Measurements from ENCODE around the gene AHCYL1. TPM values are rescaled to one million over a fixed set of nuclear protein-coding genes. Genes with fewer than 3 reads are reported as not detected.

The AHCYL1 gene
- total and polyA plus RNA-seq, 8 donors, result 29.8 to 85.5 (median 50.1) TPM

DNA sequence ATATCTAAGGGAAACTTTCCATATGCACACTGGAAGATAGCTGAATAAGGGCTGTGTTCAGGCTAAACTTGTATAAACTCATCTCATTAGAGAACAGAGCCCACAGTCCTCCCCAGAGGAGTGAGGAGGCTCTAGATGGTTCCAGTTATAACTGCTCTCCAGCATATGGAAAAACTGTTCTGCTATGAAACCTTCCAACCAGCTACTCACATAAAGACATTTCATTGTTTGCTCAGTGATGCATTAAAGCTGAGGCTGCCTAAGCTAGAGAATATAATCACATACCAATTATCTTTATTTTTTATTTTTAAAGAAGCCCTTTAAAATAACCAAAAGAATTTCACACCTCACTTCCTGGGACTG is 13.3 kb downstream of the AHCYL1 start:
- TF ChIP-seq, protein P1, sequence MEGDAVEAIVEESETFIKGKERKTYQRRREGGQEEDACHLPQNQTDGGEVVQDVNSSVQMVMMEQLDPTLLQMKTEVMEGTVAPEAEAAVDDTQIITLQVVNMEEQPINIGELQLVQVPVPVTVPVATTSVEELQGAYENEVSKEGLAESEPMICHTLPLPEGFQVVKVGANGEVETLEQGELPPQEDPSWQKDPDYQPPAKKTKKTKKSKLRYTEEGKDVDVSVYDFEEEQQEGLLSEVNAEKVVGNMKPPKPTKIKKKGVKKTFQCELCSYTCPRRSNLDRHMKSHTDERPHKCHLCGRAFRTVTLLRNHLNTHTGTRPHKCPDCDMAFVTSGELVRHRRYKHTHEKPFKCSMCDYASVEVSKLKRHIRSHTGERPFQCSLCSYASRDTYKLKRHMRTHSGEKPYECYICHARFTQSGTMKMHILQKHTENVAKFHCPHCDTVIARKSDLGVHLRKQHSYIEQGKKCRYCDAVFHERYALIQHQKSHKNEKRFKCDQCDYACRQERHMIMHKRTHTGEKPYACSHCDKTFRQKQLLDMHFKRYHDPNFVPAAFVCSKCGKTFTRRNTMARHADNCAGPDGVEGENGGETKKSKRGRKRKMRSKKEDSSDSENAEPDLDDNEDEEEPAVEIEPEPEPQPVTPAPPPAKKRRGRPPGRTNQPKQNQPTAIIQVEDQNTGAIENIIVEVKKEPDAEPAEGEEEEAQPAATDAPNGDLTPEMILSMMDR (IDR thresholded peaks at IDR 0.05), result no peak
- Histone ChIP-seq H3K4me3 (no peak overlapping the region), H3K9me3 (no peaks in the 10 kb centered on the region), H3K27ac (no peak overlapping the region), H3K36me3 (no peaks in the 10 kb centered on the region), H3K27me3 (no peaks in the 10 kb centered on the region), H3K4me1 (peaks cover 24 to 32% (median 30%) of the 10 kb centered on the region in 3 donors)
- intact Hi-C loops (cut with DNase I), result no loop called here
- DNase-seq, result no peak
- peak in 2 of 4 donors; percentile 16 to 22 for ATAC-seq
- FAIRE-seq, result no peak

DNA sequence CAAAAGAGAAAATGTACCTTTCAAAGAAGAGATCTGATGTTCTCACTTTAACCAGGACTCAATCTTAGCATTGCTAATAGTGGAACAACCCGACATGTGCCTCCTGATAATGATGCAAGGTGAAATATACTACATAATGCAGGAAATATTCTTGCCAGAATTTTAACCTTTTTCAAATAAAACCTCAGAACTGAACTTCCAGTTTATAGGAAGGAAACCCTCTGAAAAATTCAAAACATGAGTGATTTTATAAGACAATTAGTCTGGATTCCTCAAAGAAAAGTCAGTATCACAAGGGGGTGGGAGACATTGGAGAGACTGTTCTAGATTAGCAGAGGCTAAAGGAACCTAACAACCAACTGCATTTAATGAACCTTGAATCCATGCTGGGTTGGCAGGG is 18.1 kb downstream of the AHCYL1 start:
- H3K27ac ChIP-seq, result peak overlapping the region in 1 of 4 donors; percentile 62
- intact Hi-C loops (cut with DNase I), result no loop called here
- ATAC-seq (no peak), DNase-seq (no peak), FAIRE-seq (no peak)
- no peaks in the 10 kb centered on the region for H3K27me3 ChIP-seq
- peaks cover 30 to 44% (median 33%) of the 10 kb centered on the region in 3 donors for H3K4me1 ChIP-seq
- no peaks in the 10 kb centered on the region for H3K9me3 ChIP-seq
- H3K36me3 ChIP-seq, result no peaks in the 10 kb centered on the region
- H3K4me3 ChIP-seq, result no peak overlapping the region
- WGBS, 2 donors, result 64 to 78% methylated on average over 1 of the region's 1 CpG
- TF ChIP-seq, protein P1 (IDR thresholded peaks at IDR 0.05), result no peak

DNA sequence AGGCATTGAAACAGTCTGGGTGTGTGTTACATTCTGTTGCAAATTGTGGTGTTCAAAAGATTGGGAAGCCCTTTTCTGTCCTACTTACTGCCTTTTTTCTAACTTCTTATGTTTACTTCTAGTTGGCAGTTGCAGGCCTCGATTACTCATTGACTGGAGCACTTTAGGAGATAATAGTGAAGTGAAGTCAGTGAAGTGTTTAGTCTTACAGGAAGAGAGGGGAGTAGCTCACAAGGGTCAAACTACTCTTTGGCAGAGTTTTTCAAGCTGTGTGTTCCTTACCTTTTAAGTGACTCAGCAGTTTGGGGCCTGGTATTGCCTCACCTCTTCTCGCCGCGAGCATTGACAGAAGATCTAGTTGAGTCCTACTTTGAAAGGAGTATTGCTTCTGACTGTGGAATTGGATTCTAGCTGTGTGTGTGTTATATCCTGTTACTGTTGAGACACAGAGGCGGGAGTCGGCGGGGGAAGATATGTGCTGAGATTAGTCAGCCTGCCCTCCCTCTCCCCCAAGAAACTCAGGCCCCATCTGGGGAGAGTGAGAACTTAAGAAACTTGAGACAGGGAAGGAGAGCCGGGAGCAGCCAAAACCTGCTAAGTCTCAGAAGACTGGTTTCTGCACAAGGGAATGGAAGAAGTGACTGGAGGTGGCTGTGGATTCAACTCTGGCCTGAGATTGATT is 19.3 kb downstream of the AHCYL1 start:
- intact Hi-C loops (cut with DNase I), result no loop called here
- Histone ChIP-seq H3K9me3 (no peaks in the 10 kb centered on the region), H3K36me3 (peaks cover 0 to 2% (median 0%) of the 10 kb centered on the region in 3 donors), H3K4me1 (peaks cover 29 to 48% (median 30%) of the 10 kb centered on the region in 3 donors), H3K27ac (peak overlapping the region in 3 of 4 donors; percentile 9 to 68 (median 62)), H3K27me3 (no peaks in the 10 kb centered on the region), H3K4me3 (peak overlapping the region in 1 of 4 donors; percentile 7)
- 7 to 8% methylated on average over 8 of the region's 8 CpGs for WGBS, 2 donors
- peak; percentile 91 to 95 (median 92) for ATAC-seq
- peak in 5 of 6 donors; percentile 50 to 69 (median 67) for DNase-seq
- peak; percentile 80 for FAIRE-seq
- TF ChIP-seq, protein P1 (IDR thresholded peaks at IDR 0.05), result no peak

DNA sequence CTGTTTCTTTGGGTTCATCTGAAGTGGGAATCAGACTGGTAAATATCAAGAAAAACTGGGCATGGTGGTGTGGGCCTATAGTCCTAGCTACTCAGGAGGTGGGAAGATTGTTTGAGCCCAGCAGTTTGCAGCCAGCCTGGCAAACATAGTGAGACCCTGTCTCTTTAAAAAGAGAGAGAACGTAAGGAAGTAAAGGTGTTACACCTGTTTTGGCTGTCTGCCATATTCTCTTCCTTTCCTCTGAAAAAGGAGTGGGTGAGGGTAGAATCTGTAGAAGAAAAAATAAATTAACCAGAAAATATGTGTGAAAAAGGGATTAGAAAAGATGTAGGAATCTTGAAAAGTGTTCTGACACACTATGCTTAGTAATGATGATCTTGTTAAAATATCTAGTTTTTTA is 20.0 kb downstream of the AHCYL1 start:
- intact Hi-C loops (cut with DNase I), result no loop called here
- ATAC-seq, result peak in 3 of 4 donors; percentile 41 to 50 (median 49)
- Histone ChIP-seq H3K27me3 (no peaks in the 10 kb centered on the region), H3K9me3 (no peaks in the 10 kb centered on the region), H3K36me3 (peaks cover 0 to 9% (median 0%) of the 10 kb centered on the region in 3 donors), H3K4me1 (peaks cover 29 to 49% (median 30%) of the 10 kb centered on the region in 3 donors), H3K4me3 (peak overlapping the region in 1 of 4 donors; percentile 7), H3K27ac (peak overlapping the region in 2 of 4 donors; percentile 62 to 68)
- TF ChIP-seq, protein P1 (IDR thresholded peaks at IDR 0.05), result no peak
- FAIRE-seq, result no peak
- 6 to 11% methylated on average over 1 of the region's 1 CpG for WGBS, 2 donors
- no peak for DNase-seq

DNA sequence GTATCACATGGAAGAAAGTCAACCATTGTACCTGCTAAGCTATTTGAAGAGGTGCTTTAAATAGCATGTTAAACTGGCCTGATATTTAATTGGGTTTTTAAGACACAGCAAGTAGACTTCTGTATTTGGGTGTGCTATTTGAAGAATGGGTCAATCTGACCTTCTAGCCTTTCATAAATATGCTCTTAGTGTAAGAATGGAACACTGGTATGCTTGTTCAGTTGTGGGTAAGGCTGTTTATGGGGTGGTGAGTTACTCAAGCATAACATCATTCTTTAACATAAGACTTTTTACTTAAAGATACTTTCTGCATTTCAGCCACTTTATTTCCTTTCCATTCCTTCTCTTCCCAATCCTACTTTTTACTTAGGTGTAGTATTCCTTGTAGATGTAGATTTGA is 21.4 kb downstream of the AHCYL1 start:
- intact Hi-C loops (cut with DNase I), result no loop called here
- H3K27ac ChIP-seq, result no peak overlapping the region
- TF ChIP-seq, protein P1 (IDR thresholded peaks at IDR 0.05), result no peak
- H3K4me3 ChIP-seq, result no peak overlapping the region
- no peaks in the 10 kb centered on the region for H3K27me3 ChIP-seq
- no peak for FAIRE-seq
- no peak for DNase-seq
- peaks cover 29 to 49% (median 30%) of the 10 kb centered on the region in 3 donors for H3K4me1 ChIP-seq
- peaks cover 0 to 14% (median 0%) of the 10 kb centered on the region in 3 donors for H3K36me3 ChIP-seq
- H3K9me3 ChIP-seq, result no peaks in the 10 kb centered on the region
- ATAC-seq, result no peak
